Measurements from ENCODE around the gene ZBTB20. TPM values are rescaled to one million over a fixed set of nuclear protein-coding genes. Genes with fewer than 3 reads are reported as not detected.
"Not testable (repeated sequence)": the region's sequence is repeated elsewhere in the genome, so short reads cannot be mapped to it uniquely, and the experiment has no call there.

Gene ZBTB20
- total RNA-seq, 6 experiments from 2014 or later, result 36.7 to 59.4 (median 46.7) TPM

- no peak overlapping the region for H3K27ac ChIP-seq
- DNase-seq (no peak), ATAC-seq (no peak)
- no peak overlapping the region for H3K4me3 ChIP-seq
- H3K9me3 ChIP-seq, result no peaks in the 10 kb centered on the region
- H3K27me3 ChIP-seq, result no peaks in the 10 kb centered on the region
- no peak for TF ChIP-seq POLR2A (IDR thresholded peaks at IDR 0.05)
- TF ChIP-seq, protein P1, sequence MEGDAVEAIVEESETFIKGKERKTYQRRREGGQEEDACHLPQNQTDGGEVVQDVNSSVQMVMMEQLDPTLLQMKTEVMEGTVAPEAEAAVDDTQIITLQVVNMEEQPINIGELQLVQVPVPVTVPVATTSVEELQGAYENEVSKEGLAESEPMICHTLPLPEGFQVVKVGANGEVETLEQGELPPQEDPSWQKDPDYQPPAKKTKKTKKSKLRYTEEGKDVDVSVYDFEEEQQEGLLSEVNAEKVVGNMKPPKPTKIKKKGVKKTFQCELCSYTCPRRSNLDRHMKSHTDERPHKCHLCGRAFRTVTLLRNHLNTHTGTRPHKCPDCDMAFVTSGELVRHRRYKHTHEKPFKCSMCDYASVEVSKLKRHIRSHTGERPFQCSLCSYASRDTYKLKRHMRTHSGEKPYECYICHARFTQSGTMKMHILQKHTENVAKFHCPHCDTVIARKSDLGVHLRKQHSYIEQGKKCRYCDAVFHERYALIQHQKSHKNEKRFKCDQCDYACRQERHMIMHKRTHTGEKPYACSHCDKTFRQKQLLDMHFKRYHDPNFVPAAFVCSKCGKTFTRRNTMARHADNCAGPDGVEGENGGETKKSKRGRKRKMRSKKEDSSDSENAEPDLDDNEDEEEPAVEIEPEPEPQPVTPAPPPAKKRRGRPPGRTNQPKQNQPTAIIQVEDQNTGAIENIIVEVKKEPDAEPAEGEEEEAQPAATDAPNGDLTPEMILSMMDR (IDR thresholded peaks at IDR 0.05), result no peak
- intact Hi-C loops (cut with DNase I), result no loop called here
- no peaks in the 10 kb centered on the region for H3K36me3 ChIP-seq
- H3K4me1 ChIP-seq, result no peaks in the 10 kb centered on the region
- 92% methylated on average over 1 of the region's 1 CpG for WGBS (ENCODE audit: insufficient coverage, low coverage, low lambda C conversion rate, missing lambda C conversion rate)
Observed at GRCh38 chr3:115120597-115120996, 26.5 kb downstream of the ZBTB20 start.

- Histone ChIP-seq H3K4me1 (peaks cover 0 to 4% (median 0%) of the 10 kb centered on the region in 4 donors), H3K36me3 (no peaks in the 10 kb centered on the region), H3K4me3 (no peak overlapping the region), H3K27ac (no peak overlapping the region), H3K9me3 (no peaks in the 10 kb centered on the region), H3K27me3 (no peaks in the 10 kb centered on the region)
- intact Hi-C loops (cut with DNase I), result no loop called here
- 80% methylated on average over 1 of the region's 1 CpG for WGBS (ENCODE audit: insufficient coverage, low coverage, low lambda C conversion rate, missing lambda C conversion rate)
- DNase-seq (no peak), ATAC-seq (peak in 3 of 4 donors; percentile 37 to 42 (median 38))
- TF ChIP-seq, protein P1 (IDR thresholded peaks at IDR 0.05), result no peak
- TF ChIP-seq POLR2A (IDR thresholded peaks at IDR 0.05), result no peak
Observed at GRCh38 chr3:115113367-115113766, 33.7 kb downstream of the ZBTB20 start.

DNA sequence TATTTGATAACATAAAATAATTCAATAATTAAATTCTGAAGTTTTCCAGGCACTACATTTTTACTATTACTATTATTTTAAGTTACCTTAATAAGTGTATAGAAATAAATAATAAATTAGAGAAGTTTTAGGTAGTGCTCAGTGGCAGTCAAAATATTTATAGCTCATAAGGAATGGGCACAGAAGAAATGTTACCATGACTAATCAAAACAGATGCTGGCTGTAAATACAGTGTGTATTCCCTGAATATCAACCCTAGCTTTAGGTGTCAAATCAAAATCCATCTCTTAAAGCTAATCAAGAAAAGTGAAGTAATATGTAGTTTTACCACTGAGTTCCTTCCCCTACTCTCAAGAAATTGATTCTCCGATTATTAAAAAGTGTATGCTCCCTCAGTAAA is 35.5 kb downstream of the ZBTB20 start:
- WGBS (ENCODE audit: insufficient coverage, low coverage, low lambda C conversion rate, missing lambda C conversion rate), result 100% methylated on average over 1 of the region's 1 CpG
- Histone ChIP-seq H3K4me3 (no peak overlapping the region), H3K4me1 (peaks cover 0 to 4% (median 0%) of the 10 kb centered on the region in 4 donors), H3K36me3 (no peaks in the 10 kb centered on the region), H3K27me3 (no peaks in the 10 kb centered on the region), H3K9me3 (no peaks in the 10 kb centered on the region), H3K27ac (no peak overlapping the region)
- TF ChIP-seq, protein P1 (IDR thresholded peaks at IDR 0.05), result no peak
- no peak for TF ChIP-seq POLR2A (IDR thresholded peaks at IDR 0.05)
- intact Hi-C loops (cut with DNase I), result no loop called here
- DNase-seq (no peak), ATAC-seq (no peak)

DNA sequence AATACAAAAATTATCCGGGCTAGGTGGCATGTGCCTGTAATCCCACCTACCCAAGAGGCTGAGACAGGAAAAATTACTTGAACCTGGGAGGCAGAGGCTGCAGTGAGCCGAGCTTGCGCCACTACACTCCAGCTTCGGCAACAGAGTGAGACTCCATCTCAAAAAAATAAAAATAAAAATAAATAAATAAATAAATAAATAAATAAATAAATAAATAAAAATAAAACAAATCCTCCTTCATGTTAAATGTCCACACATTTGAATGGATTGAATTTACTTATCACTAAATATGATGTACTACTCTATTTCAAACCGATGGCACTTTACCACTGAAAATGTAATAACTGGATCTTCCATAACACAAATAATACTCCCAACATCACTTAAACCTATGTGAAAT is 36.3 kb downstream of the ZBTB20 start:
- peaks cover 0 to 4% (median 0%) of the 10 kb centered on the region in 4 donors for H3K4me1 ChIP-seq
- TF ChIP-seq POLR2A (IDR thresholded peaks at IDR 0.05), result no peak
- TF ChIP-seq, protein P1 (IDR thresholded peaks at IDR 0.05), result no peak
- no peak overlapping the region for H3K4me3 ChIP-seq
- no peak for ATAC-seq
- WGBS (ENCODE audit: insufficient coverage, low coverage, low lambda C conversion rate, missing lambda C conversion rate), result 87% methylated on average over 5 of the region's 5 CpGs
- no peaks in the 10 kb centered on the region for H3K27me3 ChIP-seq
- H3K27ac ChIP-seq, result no peak overlapping the region
- no peaks in the 10 kb centered on the region for H3K9me3 ChIP-seq
- DNase-seq, result no peak
- intact Hi-C loops (cut with DNase I), result no loop called here
- no peaks in the 10 kb centered on the region for H3K36me3 ChIP-seq

GRCh38 chr3:115110066-115110465 is 37.0 kb downstream of the ZBTB20 start:
- H3K9me3 ChIP-seq; H3K4me3 ChIP-seq; H3K27ac ChIP-seq; H3K27me3 ChIP-seq; DNase-seq; ATAC-seq; intact Hi-C loops (cut with DNase I); H3K36me3 ChIP-seq; H3K4me1 ChIP-seq: not testable (repeated sequence)
- WGBS (ENCODE audit: insufficient coverage, low coverage, low lambda C conversion rate, missing lambda C conversion rate), result 90% methylated on average over 7 of the region's 7 CpGs

Measured in right lobe of liver (tissue), 6 donors.